T-cell (primary cell): ENCODE results near the gene MRPS34. TPM values are rescaled to one million over a fixed set of nuclear protein-coding genes. Genes with fewer than 3 reads are reported as not detected.

Experiments used
- ATAC-seq, 4 experiments: fragments of 200-7000 bp in 3 of 4; fragments of 150-1000 bp in 1 of 4; cut with Tn5 transposase; replicated peaks in 1 of 4; 1 replicate in 3 of 4; 2 replicates in 1 of 4; pipeline ENCODE4 v1.10.0; 2021; ENCODE audit warnings: moderate library complexity in 3 of 4, mild to moderate bottlenecking in 2 of 4, moderate number of reproducible peaks in 1 of 4
- CTCF ChIA-PET, 2 donors: fragments of 300-600 bp; sonication (Branson Sonifier 250); formaldehyde crosslinking; loops; one replicate each; lab custom pipeline; 2022; ENCODE audit warnings: antibody characterized with exemption in 2 of 2; lab: Charles Lee
- POLR2A ChIA-PET, 2 donors: fragments of 300-600 bp; sonication (Branson Sonifier 250); formaldehyde crosslinking; loops; one replicate each; lab custom pipeline; 2022; ENCODE audit warnings: antibody characterized with exemption in 2 of 2; lab: Charles Lee
- DNase-seq, 35 experiments: peaks; one replicate each; pipeline versions ENCODE4 v3.0.0 to v3.0.0-alpha.2; 2013 to 2023
- H3K27ac ChIP-seq: one replicate; pipeline ENCODE4 v1.5.1; 2013; ENCODE audit warnings: low read length
- H3K27me3 ChIP-seq, 2 experiments: replicated peaks in 1 of 2; 1 replicate in 1 of 2; 2 replicates in 1 of 2; pipeline versions ENCODE4 v1.6.1 to v1.7.0; 2013; ENCODE audit warnings: low read length in 1 of 2, mixed read lengths in 1 of 2; ENCODE audit not compliant: control insufficient read depth in 2 of 2, insufficient read depth in 2 of 2; ENCODE audit errors: extremely low read depth in 1 of 2
- H3K36me3 ChIP-seq, 2 donors: 1 replicate in 1 of 2; 2 replicates in 1 of 2; pipeline versions ENCODE4 v1.6.1 to v1.7.0; 2013; ENCODE audit warnings: low read length in 1 of 2; ENCODE audit not compliant: control insufficient read depth in 2 of 2, insufficient read depth in 1 of 2; ENCODE audit errors: extremely low read depth in 1 of 2
- H3K4me1 ChIP-seq, 2 experiments: 1 replicate in 1 of 2; 2 replicates in 1 of 2; pipeline versions ENCODE4 v1.6.1 to v1.7.0; 2013; ENCODE audit warnings: low read length in 2 of 2, mixed read lengths in 1 of 2; ENCODE audit not compliant: insufficient read depth in 2 of 2, control insufficient read depth in 1 of 2; ENCODE audit errors: extremely low read depth in 1 of 2
- H3K4me3 ChIP-seq, 2 donors: 1 replicate in 1 of 2; 2 replicates in 1 of 2; pipeline versions ENCODE4 v1.5.1 to v1.7.0; 2013; ENCODE audit warnings: mild to moderate bottlenecking in 2 of 2, low read length in 1 of 2, moderate library complexity in 1 of 2; ENCODE audit not compliant: control insufficient read depth in 1 of 2; ENCODE audit errors: extremely low read depth in 1 of 2
- H3K9me3 ChIP-seq: 2 replicates; pipeline ENCODE4 v1.7.0; 2013
- H3K27ac Mint-ChIP-seq, 2 donors: one replicate each; pipeline ENCODE4 v1.8.0; 2020 to 2021; ENCODE audit warnings: mild to moderate bottlenecking in 2 of 2, mixed read lengths in 2 of 2
- H3K27me3 Mint-ChIP-seq, 2 donors: one replicate each; pipeline ENCODE4 v1.8.0; 2021 to 2022; ENCODE audit warnings: mixed read lengths in 2 of 2
- H3K36me3 Mint-ChIP-seq: one replicate; pipeline ENCODE4 v1.8.0; 2021; ENCODE audit warnings: mixed read lengths
- H3K4me1 Mint-ChIP-seq, 3 donors: one replicate each; pipeline ENCODE4 v1.8.0; 2020 to 2022; ENCODE audit warnings: mixed read lengths in 3 of 3, mild to moderate bottlenecking in 1 of 3
- H3K4me3 Mint-ChIP-seq, 3 donors: one replicate each; pipeline ENCODE4 v1.8.0; 2020 to 2022; ENCODE audit warnings: mild to moderate bottlenecking in 3 of 3, mixed read lengths in 3 of 3, moderate library complexity in 3 of 3
- H3K9me3 Mint-ChIP-seq, 3 donors: one replicate each; pipeline ENCODE4 v1.8.0; 2020 to 2022; ENCODE audit warnings: mixed read lengths in 3 of 3
- WGBS: methylation state at CpG from one replicate; pipeline ENCODE4 v1.1.5; 2013; ENCODE audit warnings: missing lambda C conversion rate; ENCODE audit not compliant: insufficient coverage; 5-methylcytosine and 5-hydroxymethylcytosine counted together
- total RNA-seq, 35 experiments: library from RNA in 6 of 35; stranded (reverse) in 6 of 35; fragments of 120-200 nt in 1 of 35; gene quantifications; one replicate each; pipeline versions ENCODE4 v1.2.1 to v1.2.4 and lab custom pipeline; 2013 to 2026

MRPS34 gene
- total RNA-seq, 5 donors from 2014 or later (not counting 1 experiment from before 2014, with no cell fraction given): 37.5 to 91.2 (median 77.9) TPM

GRCh38 chr16:1779234-1779701, 6.3 kb upstream of the MRPS34 start:
- Histone ChIP-seq H3K4me1 (peaks cover 2 to 56% of the 10 kb centered on the region in 2 experiments), H3K36me3 (peaks cover 21 to 41% of the 10 kb centered on the region in 2 donors), H3K9me3 (no peaks in the 10 kb centered on the region), H3K27ac (no peak overlapping the region), H3K27me3 (no peaks in the 10 kb centered on the region), H3K4me3 (no peak overlapping the region)
- Mint-ChIP-seq H3K9me3 (no peaks in the 10 kb centered on the region), H3K4me1 (peaks cover 10 to 42% (median 26%) of the 10 kb centered on the region in 3 donors), H3K4me3 (no peak overlapping the region), H3K27ac (no peak overlapping the region), H3K36me3 (no peaks in the 10 kb centered on the region), H3K27me3 (no peaks in the 10 kb centered on the region)
- CTCF ChIA-PET: no interaction called here
- no peak for DNase-seq
- POLR2A ChIA-PET: no interaction called here
- ATAC-seq: no peak
- 96% methylated on average over 6 of the region's 8 CpGs for WGBS

- no peak for DNase-seq
- H3K27ac Mint-ChIP-seq: no peak overlapping the region
- H3K27me3 Mint-ChIP-seq: no peaks in the 10 kb centered on the region
- no peak overlapping the region for H3K4me3 Mint-ChIP-seq
- no peak overlapping the region for H3K27ac ChIP-seq
- no peaks in the 10 kb centered on the region for H3K9me3 ChIP-seq
- H3K4me1 ChIP-seq: peaks cover 6 to 56% of the 10 kb centered on the region in 2 experiments
- POLR2A ChIA-PET: no interaction called here
- peaks cover 21 to 38% of the 10 kb centered on the region in 2 donors for H3K36me3 ChIP-seq
- no peak for ATAC-seq
- H3K27me3 ChIP-seq: no peaks in the 10 kb centered on the region
- WGBS: 90% methylated on average over 32 of the region's 34 CpGs
- H3K4me3 ChIP-seq: no peak overlapping the region
- H3K36me3 Mint-ChIP-seq: no peaks in the 10 kb centered on the region
- CTCF ChIA-PET: no interaction called here
- peaks cover 10 to 39% (median 25%) of the 10 kb centered on the region in 3 donors for H3K4me1 Mint-ChIP-seq
- H3K9me3 Mint-ChIP-seq: no peaks in the 10 kb centered on the region
Observed at GRCh38 chr16:1778200-1779179, 5.6 kb upstream of the MRPS34 start.

- CTCF ChIA-PET: interaction anchor here in 1 of 2 donors (0.5 kb wide), 1 partner anchor 561 kb away, joined by 4 read pairs; no protein-coding TSS in a partner anchor
- Histone ChIP-seq H3K9me3 (no peaks in the 10 kb centered on the region), H3K4me3 (no peak overlapping the region), H3K4me1 (peaks cover 6 to 53% of the 10 kb centered on the region in 2 experiments), H3K27me3 (no peaks in the 10 kb centered on the region), H3K27ac (no peak overlapping the region), H3K36me3 (peaks cover 21 to 38% of the 10 kb centered on the region in 2 donors)
- H3K27me3 Mint-ChIP-seq: no peaks in the 10 kb centered on the region
- H3K4me1 Mint-ChIP-seq: peaks cover 11 to 33% (median 21%) of the 10 kb centered on the region in 3 donors
- H3K36me3 Mint-ChIP-seq: no peaks in the 10 kb centered on the region
- no peak for DNase-seq
- H3K27ac Mint-ChIP-seq: no peak overlapping the region
- H3K4me3 Mint-ChIP-seq: no peak overlapping the region
- ATAC-seq: no peak
- POLR2A ChIA-PET: no interaction called here
- no peaks in the 10 kb centered on the region for H3K9me3 Mint-ChIP-seq
- 92% methylated on average over 31 of the region's 36 CpGs for WGBS
Observed at GRCh38 chr16:1777375-1778199, 4.7 kb upstream of the MRPS34 start.

- Histone ChIP-seq H3K27me3 (no peaks in the 10 kb centered on the region), H3K27ac (no peak overlapping the region), H3K36me3 (peaks cover 21 to 38% of the 10 kb centered on the region in 2 donors), H3K9me3 (no peaks in the 10 kb centered on the region), H3K4me3 (no peak overlapping the region), H3K4me1 (peaks cover 6 to 58% of the 10 kb centered on the region in 2 experiments)
- H3K9me3 Mint-ChIP-seq: no peaks in the 10 kb centered on the region
- no peak overlapping the region for H3K27ac Mint-ChIP-seq
- ChIA-PET CTCF (no interaction called here), POLR2A (no interaction called here)
- ATAC-seq: no peak
- 97% methylated on average over 22 of the region's 22 CpGs for WGBS
- no peaks in the 10 kb centered on the region for H3K27me3 Mint-ChIP-seq
- peaks cover 17 to 35% (median 25%) of the 10 kb centered on the region in 3 donors for H3K4me1 Mint-ChIP-seq
- H3K36me3 Mint-ChIP-seq: no peaks in the 10 kb centered on the region
- H3K4me3 Mint-ChIP-seq: no peak overlapping the region
- no peak for DNase-seq
Observed at GRCh38 chr16:1776991-1777374, 4.0 kb upstream of the MRPS34 start.

GRCh38 chr16:1776672-1776955, 3.7 kb upstream of the MRPS34 start:
- H3K36me3 Mint-ChIP-seq: no peaks in the 10 kb centered on the region
- no peak overlapping the region for H3K27ac Mint-ChIP-seq
- ChIA-PET POLR2A (no interaction called here), CTCF (no interaction called here)
- Histone ChIP-seq H3K9me3 (no peaks in the 10 kb centered on the region), H3K36me3 (peaks cover 21 to 38% of the 10 kb centered on the region in 2 donors), H3K4me3 (no peak overlapping the region), H3K27me3 (no peaks in the 10 kb centered on the region), H3K27ac (no peak overlapping the region), H3K4me1 (peaks cover 6 to 59% of the 10 kb centered on the region in 2 experiments)
- no peak overlapping the region for H3K4me3 Mint-ChIP-seq
- DNase-seq (no peak), ATAC-seq (no peak)
- no peaks in the 10 kb centered on the region for H3K9me3 Mint-ChIP-seq
- 96% methylated on average over 10 of the region's 13 CpGs for WGBS
- peaks cover 17 to 35% (median 25%) of the 10 kb centered on the region in 3 donors for H3K4me1 Mint-ChIP-seq
- H3K27me3 Mint-ChIP-seq: no peaks in the 10 kb centered on the region
